Ramos (cell line): ENCODE data around the gene USP17L29.
"Not testable (repeated sequence)": the region's sequence is repeated elsewhere in the genome, so short reads cannot be mapped to it uniquely, and the experiment has no call there.

Experiments used
- in situ Hi-C: fragments of 300-500 bp; cut with MboI; formaldehyde crosslinking; loops from one replicate; pipeline ENCODE4 v1.14.3; 2022; ENCODE audit warnings: low sequenced_read_pairs; ENCODE audit not compliant: unreplicated experiment

The USP17L29 gene, protein sequence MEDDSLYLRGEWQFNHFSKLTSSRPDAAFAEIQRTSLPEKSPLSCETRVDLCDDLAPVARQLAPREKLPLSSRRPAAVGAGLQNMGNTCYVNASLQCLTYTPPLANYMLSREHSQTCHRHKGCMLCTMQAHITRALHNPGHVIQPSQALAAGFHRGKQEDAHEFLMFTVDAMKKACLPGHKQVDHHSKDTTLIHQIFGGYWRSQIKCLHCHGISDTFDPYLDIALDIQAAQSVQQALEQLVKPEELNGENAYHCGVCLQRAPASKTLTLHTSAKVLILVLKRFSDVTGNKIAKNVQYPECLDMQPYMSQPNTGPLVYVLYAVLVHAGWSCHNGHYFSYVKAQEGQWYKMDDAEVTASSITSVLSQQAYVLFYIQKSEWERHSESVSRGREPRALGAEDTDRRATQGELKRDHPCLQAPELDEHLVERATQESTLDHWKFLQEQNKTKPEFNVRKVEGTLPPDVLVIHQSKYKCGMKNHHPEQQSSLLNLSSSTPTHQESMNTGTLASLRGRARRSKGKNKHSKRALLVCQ

DNA sequence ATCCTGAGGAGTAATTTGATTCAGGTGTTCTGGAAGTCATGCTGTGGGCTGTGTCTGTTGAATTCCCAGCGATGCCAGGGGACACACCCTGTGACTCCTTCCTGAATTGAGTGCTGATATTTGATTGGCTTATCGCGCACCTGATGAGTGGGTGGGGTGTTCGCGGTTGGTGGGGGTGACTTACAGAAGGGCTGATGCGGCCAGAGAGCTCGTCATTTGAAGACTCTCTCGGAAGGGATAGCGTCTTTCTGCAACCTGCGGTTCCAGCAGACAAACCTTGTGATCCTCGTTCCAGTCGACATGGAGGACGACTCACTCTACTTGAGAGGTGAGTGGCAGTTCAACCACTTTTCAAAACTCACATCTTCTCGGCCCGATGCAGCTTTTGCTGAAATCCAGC lies at the start of gene USP17L29:
USP17L29 (plus strand) TSS at position 301 of the 400 bp plus-strand sequence; CDS start at position 301, 0 bp downstream.
- in situ Hi-C loops, result not testable (repeated sequence)

DNA sequence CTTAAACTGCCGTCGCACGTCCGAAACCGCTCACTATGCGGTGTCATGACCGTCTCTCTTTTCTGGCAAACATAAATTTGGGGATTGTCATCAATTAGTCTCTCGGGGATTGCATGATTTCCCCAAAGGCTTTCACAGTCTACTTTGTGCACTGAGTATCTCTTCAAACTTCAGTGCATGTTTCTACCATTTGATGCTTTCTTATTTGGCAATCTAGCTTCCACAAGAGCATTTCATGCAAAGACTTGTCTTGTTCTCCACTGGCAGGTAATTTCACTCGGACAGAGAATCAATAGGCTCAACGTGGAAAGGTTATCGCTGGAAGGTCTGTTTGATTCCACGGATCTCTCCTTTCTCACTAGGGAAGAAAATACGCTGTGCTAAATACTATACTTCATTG lies 29.2 kb upstream of the USP17L29 start:
- in situ Hi-C loops, result not testable (repeated sequence)

DNA sequence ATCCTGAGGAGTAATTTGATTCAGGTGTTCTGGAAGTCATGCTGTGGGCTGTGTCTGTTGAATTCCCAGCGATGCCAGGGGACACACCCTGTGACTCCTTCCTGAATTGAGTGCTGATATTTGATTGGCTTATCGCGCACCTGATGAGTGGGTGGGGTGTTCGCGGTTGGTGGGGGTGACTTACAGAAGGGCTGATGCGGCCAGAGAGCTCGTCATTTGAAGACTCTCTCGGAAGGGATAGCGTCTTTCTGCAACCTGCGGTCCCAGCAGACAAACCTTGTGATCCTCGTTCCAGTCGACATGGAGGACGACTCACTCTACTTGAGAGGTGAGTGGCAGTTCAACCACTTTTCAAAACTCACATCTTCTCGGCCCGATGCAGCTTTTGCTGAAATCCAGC lies 28.6 kb upstream of the USP17L29 start, which contains the start of gene USP17L24:
USP17L24 (plus strand) TSS at position 301 of the 400 bp plus-strand sequence; CDS start at position 301, 0 bp downstream.
- in situ Hi-C loops, result not testable (repeated sequence)

DNA sequence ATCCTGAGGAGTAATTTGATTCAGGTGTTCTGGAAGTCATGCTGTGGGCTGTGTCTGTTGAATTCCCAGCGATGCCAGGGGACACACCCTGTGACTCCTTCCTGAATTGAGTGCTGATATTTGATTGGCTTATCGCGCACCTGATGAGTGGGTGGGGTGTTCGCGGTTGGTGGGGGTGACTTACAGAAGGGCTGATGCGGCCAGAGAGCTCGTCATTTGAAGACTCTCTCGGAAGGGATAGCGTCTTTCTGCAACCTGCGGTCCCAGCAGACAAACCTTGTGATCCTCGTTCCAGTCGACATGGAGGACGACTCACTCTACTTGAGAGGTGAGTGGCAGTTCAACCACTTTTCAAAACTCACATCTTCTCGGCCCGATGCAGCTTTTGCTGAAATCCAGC lies 23.8 kb upstream of the USP17L29 start, which contains the start of gene USP17L25:
USP17L25 (plus strand) TSS at position 301 of the 400 bp plus-strand sequence; CDS start at position 301, 0 bp downstream.
- in situ Hi-C loops, result not testable (repeated sequence)

DNA sequence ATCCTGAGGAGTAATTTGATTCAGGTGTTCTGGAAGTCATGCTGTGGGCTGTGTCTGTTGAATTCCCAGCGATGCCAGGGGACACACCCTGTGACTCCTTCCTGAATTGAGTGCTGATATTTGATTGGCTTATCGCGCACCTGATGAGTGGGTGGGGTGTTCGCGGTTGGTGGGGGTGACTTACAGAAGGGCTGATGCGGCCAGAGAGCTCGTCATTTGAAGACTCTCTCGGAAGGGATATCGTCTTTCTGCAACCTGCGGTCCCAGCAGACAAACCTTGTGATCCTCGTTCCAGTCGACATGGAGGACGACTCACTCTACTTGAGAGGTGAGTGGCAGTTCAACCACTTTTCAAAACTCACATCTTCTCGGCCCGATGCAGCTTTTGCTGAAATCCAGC lies 19.1 kb upstream of the USP17L29 start, which contains the start of gene USP17L26:
USP17L26 (plus strand) TSS at position 301 of the 400 bp plus-strand sequence; CDS start at position 301, 0 bp downstream.
- in situ Hi-C loops, result not testable (repeated sequence)

DNA sequence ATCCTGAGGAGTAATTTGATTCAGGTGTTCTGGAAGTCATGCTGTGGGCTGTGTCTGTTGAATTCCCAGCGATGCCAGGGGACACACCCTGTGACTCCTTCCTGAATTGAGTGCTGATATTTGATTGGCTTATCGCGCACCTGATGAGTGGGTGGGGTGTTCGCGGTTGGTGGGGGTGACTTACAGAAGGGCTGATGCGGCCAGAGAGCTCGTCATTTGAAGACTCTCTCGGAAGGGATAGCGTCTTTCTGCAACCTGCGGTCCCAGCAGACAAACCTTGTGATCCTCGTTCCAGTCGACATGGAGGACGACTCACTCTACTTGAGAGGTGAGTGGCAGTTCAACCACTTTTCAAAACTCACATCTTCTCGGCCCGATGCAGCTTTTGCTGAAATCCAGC lies 14.3 kb upstream of the USP17L29 start, which contains the start of gene USP17L5:
USP17L5 (plus strand) TSS at position 301 of the 400 bp plus-strand sequence; CDS start at position 301, 0 bp downstream.
- in situ Hi-C loops, result not testable (repeated sequence)

DNA sequence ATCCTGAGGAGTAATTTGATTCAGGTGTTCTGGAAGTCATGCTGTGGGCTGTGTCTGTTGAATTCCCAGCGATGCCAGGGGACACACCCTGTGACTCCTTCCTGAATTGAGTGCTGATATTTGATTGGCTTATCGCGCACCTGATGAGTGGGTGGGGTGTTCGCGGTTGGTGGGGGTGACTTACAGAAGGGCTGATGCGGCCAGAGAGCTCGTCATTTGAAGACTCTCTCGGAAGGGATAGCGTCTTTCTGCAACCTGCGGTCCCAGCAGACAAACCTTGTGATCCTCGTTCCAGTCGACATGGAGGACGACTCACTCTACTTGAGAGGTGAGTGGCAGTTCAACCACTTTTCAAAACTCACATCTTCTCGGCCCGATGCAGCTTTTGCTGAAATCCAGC lies 9.6 kb upstream of the USP17L29 start, which contains the start of gene USP17L27:
USP17L27 (plus strand) TSS at position 301 of the 400 bp plus-strand sequence; CDS start at position 301, 0 bp downstream.
- in situ Hi-C loops, result not testable (repeated sequence)

DNA sequence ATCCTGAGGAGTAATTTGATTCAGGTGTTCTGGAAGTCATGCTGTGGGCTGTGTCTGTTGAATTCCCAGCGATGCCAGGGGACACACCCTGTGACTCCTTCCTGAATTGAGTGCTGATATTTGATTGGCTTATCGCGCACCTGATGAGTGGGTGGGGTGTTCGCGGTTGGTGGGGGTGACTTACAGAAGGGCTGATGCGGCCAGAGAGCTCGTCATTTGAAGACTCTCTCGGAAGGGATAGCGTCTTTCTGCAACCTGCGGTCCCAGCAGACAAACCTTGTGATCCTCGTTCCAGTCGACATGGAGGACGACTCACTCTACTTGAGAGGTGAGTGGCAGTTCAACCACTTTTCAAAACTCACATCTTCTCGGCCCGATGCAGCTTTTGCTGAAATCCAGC lies 4.8 kb upstream of the USP17L29 start, which contains the start of gene USP17L28:
USP17L28 (plus strand) TSS at position 301 of the 400 bp plus-strand sequence; CDS start at position 301, 0 bp downstream.
- in situ Hi-C loops, result not testable (repeated sequence)

DNA sequence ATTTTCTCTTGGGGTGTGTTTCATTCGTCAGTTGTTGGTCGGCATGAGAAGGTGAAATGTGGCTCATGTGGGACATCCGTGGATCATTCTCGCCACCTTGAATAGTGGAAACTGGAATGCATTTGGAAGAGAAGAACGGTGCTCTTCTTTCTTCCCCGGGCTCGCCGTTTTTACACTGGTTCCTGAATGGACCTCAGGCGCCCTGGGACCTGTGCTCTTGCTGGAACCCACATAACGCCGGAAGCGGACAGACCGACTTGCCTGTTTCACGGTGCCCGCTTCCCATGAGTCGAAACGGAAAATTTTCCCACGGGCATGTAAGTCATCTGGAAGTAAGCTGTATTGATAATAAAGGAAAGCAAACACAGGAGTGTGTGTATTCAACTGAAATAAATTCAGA lies 2.6 kb upstream of the USP17L29 start:
- in situ Hi-C loops, result not testable (repeated sequence)

DNA sequence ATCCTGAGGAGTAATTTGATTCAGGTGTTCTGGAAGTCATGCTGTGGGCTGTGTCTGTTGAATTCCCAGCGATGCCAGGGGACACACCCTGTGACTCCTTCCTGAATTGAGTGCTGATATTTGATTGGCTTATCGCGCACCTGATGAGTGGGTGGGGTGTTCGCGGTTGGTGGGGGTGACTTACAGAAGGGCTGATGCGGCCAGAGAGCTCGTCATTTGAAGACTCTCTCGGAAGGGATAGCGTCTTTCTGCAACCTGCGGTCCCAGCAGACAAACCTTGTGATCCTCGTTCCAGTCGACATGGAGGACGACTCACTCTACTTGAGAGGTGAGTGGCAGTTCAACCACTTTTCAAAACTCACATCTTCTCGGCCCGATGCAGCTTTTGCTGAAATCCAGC lies 9.4 kb downstream of the USP17L29 start, which contains the start of gene USP17L30:
USP17L30 (plus strand) TSS at position 301 of the 400 bp plus-strand sequence; CDS start at position 301, 0 bp downstream.
- in situ Hi-C loops, result not testable (repeated sequence)

DNA sequence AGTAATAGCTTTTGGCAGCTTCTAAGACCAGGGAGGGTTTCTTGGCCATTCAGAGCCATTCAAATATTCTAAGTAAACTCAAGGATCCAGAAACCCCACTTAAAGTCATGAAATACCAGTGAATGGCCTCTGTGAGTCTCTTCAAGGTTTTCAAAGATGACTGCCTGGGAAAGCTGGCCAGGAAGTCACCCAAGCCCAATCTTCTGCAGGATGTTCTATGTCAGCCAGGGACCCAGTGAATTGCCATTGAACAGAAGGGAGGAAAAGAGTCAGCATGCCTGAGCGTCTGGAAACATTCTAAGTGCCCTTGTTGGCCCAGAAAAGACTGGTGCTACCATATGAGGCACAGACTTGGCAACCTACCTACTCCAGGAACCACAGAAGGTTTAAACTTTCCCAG lies 26.4 kb downstream of the USP17L29 start:
- in situ Hi-C loops, result not testable (repeated sequence)

DNA sequence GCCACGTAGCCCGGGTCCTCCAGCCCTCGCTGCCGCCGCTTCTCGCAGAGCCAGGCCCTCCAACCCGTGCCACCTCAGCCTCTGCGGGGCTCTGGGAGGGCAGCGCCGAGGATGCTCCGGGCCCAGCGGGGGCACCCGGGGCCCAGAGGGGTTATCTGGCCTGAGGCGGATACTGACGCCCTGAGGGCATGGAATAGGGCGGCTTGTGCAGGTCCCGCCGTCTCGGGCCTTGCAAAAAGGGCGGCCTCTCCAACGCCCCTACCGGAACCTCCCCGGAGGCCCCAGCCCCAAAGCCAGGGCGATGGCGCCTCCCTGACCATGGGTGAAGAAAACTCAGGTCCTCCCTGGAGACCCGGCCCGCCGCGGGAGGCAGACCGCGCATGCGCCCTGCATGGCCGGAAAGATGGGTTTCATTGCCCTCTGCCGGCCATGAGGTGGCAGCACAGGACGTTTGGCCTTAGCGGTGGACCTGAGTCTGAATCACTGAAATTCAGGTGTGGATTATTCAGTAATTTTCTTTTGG lies 27.6 kb downstream of the USP17L29 start:
- in situ Hi-C loops, result not testable (repeated sequence)

DNA sequence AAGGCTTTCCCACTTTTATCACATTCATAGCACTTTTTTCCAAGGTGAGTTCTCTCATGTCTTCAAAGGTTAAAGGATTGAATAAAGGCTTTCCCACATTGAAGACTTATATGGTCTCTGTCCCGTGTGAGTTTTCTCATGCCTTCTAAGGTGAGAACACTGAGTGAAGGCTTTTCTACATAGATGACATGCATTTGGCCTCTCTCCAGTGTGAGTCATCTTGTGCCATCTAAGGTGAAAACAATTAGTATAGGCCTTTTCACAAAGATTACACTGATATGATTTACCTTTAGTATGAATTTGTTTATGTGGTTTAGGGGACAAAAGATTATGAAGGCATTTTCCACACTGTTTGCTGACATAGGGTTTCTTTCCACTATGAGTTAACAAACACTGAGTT lies 30.7 kb downstream of the USP17L29 start:
- in situ Hi-C loops, result no loop called here

DNA sequence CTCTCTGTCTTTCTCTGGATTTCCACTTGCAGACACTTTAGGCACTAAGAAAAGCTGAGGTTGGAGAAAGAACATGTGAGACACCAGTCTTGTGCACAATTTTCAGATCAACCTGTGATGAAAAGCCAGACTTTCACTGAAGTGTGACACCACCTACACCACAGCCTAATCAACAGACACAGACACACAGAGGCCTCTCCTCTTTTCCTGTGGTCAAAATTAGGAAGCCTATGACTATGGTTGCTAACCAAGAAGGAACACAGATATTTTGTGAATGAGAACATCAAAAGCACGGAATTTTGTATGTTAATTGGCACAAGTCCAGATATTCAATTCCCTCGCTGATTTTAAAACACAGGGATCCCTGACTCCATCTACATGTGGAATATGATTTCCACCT lies 35.6 kb downstream of the USP17L29 start:
- in situ Hi-C loops, result not testable (repeated sequence)
